ENCODE data around the gene OR5H1. TPM values are rescaled to one million over a fixed set of nuclear protein-coding genes. Genes with fewer than 3 reads are reported as not detected.
"Not testable (repeated sequence)": the region's sequence is repeated elsewhere in the genome, so short reads cannot be mapped to it uniquely, and the experiment has no call there.

The OR5H1 gene
- total RNA-seq, 1 donor from 2014 or later: not detected

DNA sequence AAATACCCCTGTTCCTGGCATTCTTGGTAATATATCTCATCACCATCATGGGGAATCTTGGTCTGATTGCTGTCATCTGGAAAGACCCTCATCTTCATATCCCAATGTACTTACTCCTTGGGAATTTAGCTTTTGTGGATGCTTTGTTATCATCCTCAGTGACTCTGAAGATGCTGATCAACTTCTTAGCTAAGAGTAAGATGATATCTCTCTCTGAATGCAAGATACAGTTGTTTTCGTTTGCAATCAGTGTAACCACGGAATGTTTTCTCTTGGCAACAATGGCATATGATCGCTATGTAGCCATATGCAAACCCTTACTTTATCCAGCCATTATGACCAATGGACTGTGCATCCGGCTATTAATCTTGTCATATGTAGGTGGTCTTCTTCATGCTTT, 18.9 kb downstream of the OR5H1 start:
- H3K36me3 Mint-ChIP-seq (ENCODE audit: low read depth); H3K9me3 Mint-ChIP-seq; H3K27me3 Mint-ChIP-seq; intact Hi-C loops (cut with micrococcal nuclease); H3K4me1 Mint-ChIP-seq; DNase-seq; H3K27ac Mint-ChIP-seq; H3K4me3 Mint-ChIP-seq: not testable (repeated sequence)

GRCh38 chr3:98151241-98151640, 20.7 kb downstream of the OR5H1 start:
- Mint-ChIP-seq H3K27me3 (peaks cover 3% of the 10 kb centered on the region), H3K36me3 (ENCODE audit: low read depth) (no peaks in the 10 kb centered on the region), H3K4me1 (no peaks in the 10 kb centered on the region), H3K27ac (no peak overlapping the region), H3K4me3 (no peak overlapping the region), H3K9me3 (peaks cover 4% of the 10 kb centered on the region)
- DNase-seq: no peak
- intact Hi-C loops (cut with micrococcal nuclease): no loop called here

GRCh38 chr3:98166396-98166795, 35.9 kb downstream of the OR5H1 start, which contains the start of gene OR5H15:
OR5H15 (plus strand) TSS chr3:98166696; CDS start chr3:98168700, 2,004 bp downstream.
- no peaks in the 10 kb centered on the region for H3K9me3 Mint-ChIP-seq
- peaks cover 13% of the 10 kb centered on the region for H3K27me3 Mint-ChIP-seq
- intact Hi-C loops (cut with micrococcal nuclease): no loop called here
- no peaks in the 10 kb centered on the region for H3K36me3 Mint-ChIP-seq (ENCODE audit: low read depth)
- no peak within 1 kb of the TSS for H3K4me3 Mint-ChIP-seq
- H3K4me1 Mint-ChIP-seq: no peaks in the 10 kb centered on the region
- DNase-seq: no peak
- no peak within 1 kb of the TSS for H3K27ac Mint-ChIP-seq

DNA sequence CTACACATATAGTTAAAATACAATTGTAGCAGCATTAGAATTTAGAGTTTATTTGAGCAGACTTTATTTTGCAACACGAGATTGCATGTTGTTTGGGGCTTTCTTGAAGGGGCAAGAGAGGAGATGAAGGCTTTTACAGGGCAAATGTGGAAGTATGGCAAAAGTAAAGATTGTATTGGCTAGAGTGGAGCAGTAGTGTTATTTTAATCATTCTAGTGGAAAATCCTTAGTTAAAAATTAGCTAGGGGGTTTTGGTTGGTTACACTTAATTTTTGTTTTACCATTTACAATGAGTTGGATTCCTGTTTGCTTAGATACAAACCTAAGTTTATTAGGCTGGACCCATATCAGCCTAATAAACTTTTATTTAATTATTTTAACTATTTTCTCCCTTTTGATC, 40.5 kb downstream of the OR5H1 start:
- H3K27ac Mint-ChIP-seq: no peak overlapping the region
- H3K27me3 Mint-ChIP-seq: peaks cover 5% of the 10 kb centered on the region
- no peaks in the 10 kb centered on the region for H3K9me3 Mint-ChIP-seq
- no peaks in the 10 kb centered on the region for H3K4me1 Mint-ChIP-seq
- no peak overlapping the region for H3K4me3 Mint-ChIP-seq
- intact Hi-C loops (cut with micrococcal nuclease): no loop called here
- no peak for DNase-seq
- H3K36me3 Mint-ChIP-seq (ENCODE audit: low read depth): no peaks in the 10 kb centered on the region

DNA sequence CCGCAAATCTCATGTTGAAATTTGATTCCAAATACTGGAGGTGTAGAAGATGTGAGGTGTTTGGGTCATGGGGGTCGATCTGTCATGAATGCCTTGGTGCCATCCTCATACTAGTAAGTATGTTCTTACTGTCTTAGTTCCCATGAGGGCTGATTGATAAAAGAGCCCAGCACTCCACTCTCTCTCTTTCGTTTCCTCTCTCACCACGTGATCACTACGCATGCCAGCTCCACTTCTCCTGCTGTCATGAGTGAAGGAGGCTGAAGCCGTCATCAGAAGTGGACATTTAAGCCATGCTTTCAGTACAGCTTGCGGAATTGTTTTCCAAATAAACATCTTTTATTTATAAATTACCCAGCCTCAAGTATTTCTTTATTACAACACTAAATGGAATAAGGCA, 42.1 kb downstream of the OR5H1 start:
- H3K4me1 Mint-ChIP-seq: no peaks in the 10 kb centered on the region
- H3K27me3 Mint-ChIP-seq: peaks cover 2% of the 10 kb centered on the region
- no peak overlapping the region for H3K27ac Mint-ChIP-seq
- intact Hi-C loops (cut with micrococcal nuclease): no loop called here
- DNase-seq: no peak
- no peaks in the 10 kb centered on the region for H3K36me3 Mint-ChIP-seq (ENCODE audit: low read depth)
- H3K9me3 Mint-ChIP-seq: peaks cover 3% of the 10 kb centered on the region
- no peak overlapping the region for H3K4me3 Mint-ChIP-seq

DNA sequence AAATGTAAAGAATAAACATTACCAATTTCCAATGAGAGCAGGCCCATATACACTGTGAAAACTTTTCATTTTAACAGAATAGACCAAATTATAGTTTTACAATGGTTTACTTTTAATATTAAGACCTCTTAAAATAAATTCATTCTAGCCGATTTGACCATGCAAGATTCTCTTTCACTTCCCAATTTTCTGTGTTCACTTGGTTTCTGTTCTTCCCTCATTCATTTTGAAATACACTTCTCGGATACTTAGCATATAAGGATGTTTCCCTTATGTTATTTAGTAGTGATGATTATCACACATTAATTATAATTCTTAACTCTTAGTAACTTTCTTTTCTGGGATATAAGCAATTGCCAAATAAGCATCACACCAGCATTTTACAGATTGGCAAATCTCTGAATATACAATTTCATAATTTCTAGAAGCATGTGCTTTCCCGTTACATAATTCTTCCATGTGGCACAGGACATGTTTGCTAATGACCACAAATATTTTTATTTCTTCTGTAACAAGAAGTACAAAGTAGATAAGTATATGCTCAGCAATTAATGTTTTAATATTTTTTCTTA, 49.9 kb downstream of the OR5H1 start:
- peaks cover 3% of the 10 kb centered on the region for H3K9me3 Mint-ChIP-seq
- no peaks in the 10 kb centered on the region for H3K4me1 Mint-ChIP-seq
- intact Hi-C loops (cut with micrococcal nuclease): no loop called here

DNA sequence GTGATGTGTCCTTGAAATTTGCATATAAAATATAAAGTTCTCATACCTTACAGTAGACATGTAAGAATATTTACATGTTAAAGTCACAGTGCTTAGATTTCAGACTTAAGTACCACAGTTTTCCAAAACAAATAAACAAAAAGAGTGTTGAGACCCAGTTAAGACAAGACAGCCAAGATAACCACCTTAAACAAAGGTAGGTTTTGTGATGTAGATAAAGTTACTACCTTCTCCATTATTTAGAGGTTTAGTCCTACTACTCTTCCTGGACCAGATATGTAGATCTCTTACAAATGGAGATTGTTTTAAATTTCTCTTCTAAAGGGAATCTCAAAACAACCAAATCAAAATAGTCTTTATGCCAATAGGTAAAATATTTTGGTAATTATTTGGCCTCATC, 51.7 kb downstream of the OR5H1 start:
- Mint-ChIP-seq H3K36me3 (ENCODE audit: low read depth) (no peaks in the 10 kb centered on the region), H3K27me3 (peaks cover 7% of the 10 kb centered on the region), H3K27ac (no peak overlapping the region), H3K4me1 (no peaks in the 10 kb centered on the region), H3K9me3 (no peaks in the 10 kb centered on the region), H3K4me3 (no peak overlapping the region)
- intact Hi-C loops (cut with micrococcal nuclease): no loop called here
- DNase-seq: no peak

More for the DNA sequence above, 49.9 kb downstream of the OR5H1 start:
- Mint-ChIP-seq H3K4me3 (no peak overlapping the region), H3K27me3 (peaks cover 7% of the 10 kb centered on the region), H3K27ac (no peak overlapping the region), H3K36me3 (ENCODE audit: low read depth) (no peaks in the 10 kb centered on the region)
- no peak for DNase-seq

DNA sequence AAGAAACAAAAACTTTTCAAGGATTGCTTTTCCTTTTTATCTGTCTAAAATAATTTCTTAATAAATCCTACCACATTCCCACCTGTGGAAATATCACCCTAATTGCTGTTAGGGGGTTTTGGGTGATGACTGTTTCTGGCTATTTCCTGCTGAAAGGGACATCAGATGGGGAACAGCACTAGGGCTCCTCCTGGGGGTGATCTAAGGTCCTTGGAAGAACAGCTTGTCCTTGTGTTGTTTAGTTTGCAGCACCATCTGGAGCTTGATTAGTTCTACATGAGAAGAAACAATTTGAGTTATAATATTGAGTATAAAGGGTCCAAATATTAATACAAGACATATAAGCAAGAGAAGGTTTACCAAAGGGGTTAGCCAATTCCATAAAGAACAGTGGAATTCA, 54.7 kb downstream of the OR5H1 start:
- intact Hi-C loops (cut with micrococcal nuclease): loop anchor here (5.0 kb wide), 2 partner anchors 142 to 148 kb away; partner anchors contain the start of gene GABRR3
- H3K9me3 Mint-ChIP-seq: no peaks in the 10 kb centered on the region
- no peak overlapping the region for H3K4me3 Mint-ChIP-seq
- no peak overlapping the region for H3K27ac Mint-ChIP-seq
- H3K4me1 Mint-ChIP-seq: peaks cover 3% of the 10 kb centered on the region
- H3K27me3 Mint-ChIP-seq: peaks cover 5% of the 10 kb centered on the region
- no peak for DNase-seq
- no peaks in the 10 kb centered on the region for H3K36me3 Mint-ChIP-seq (ENCODE audit: low read depth)

Other genes starting within 250 kb of the OR5H1 start
- 84.1 and 87.7 TPM in 2 replicates for gene RIOX2, start 158.3 kb upstream of the OR5H1 start, total RNA-seq
- 0.05 and 0.12 TPM in 2 replicates for gene GABRR3, start 95.4 kb upstream of the OR5H1 start, total RNA-seq
- gene OR5AC2, start 43.5 kb upstream of the OR5H1 start, total RNA-seq: not detected in 2 replicates
- not detected in 2 replicates for gene OR5H14, start 16.8 kb downstream of the OR5H1 start, total RNA-seq
- not detected in 2 replicates for gene OR5H15, start 36.0 kb downstream of the OR5H1 start, total RNA-seq
- not detected in 2 replicates for gene OR5H6, start 133.5 kb downstream of the OR5H1 start, total RNA-seq
- not detected in 2 replicates for gene OR5H2, start 151.8 kb downstream of the OR5H1 start, total RNA-seq
- gene OR5K4, start 223.1 kb downstream of the OR5H1 start, total RNA-seq: not detected in 2 replicates

Data from activated CD4-positive, alpha-beta T cell treated with anti-CD3 and anti-CD28 coated beads, Interleukin-2, amount 10 ng/mL, durations not matched to agents 24 days and 14 days (primary cell).